Neural progenitor cell (in vitro differentiated cells): ENCODE measurements around the gene MKNK1. TPM values are rescaled to one million over a fixed set of nuclear protein-coding genes. Genes with fewer than 3 reads are reported as not detected.

Experiments
- DNase-seq: peaks from one replicate; pipeline ENCODE4 v3.0.0-alpha.2; 2016; ENCODE audit warnings: low spot score
- H2AFZ ChIP-seq: fragments of 200-600 bp; sonication (generic); replicated peaks from 2 replicates; pipeline ENCODE4 v1.6.1; 2016; ENCODE audit warnings: antibody characterized with exemption
- H3F3A ChIP-seq: fragments of 200-600 bp; sonication (generic); 2 replicates; pipeline ENCODE4 v1.6.1; 2016; ENCODE audit warnings: antibody characterized with exemption, low read depth
- H3K27ac ChIP-seq: fragments of 200-600 bp; sonication (generic); 2 replicates; pipeline ENCODE4 v1.5.1; 2016; ENCODE audit warnings: mild to moderate bottlenecking
- H3K27me3 ChIP-seq: fragments of 200-600 bp; sonication (generic); 2 replicates; pipeline ENCODE4 v1.6.1; 2016; ENCODE audit warnings: mild to moderate bottlenecking, moderate library complexity
- H3K36me3 ChIP-seq: fragments of 200-600 bp; sonication (generic); 2 replicates; pipeline ENCODE4 v1.5.1; 2016
- H3K4me1 ChIP-seq: fragments of 200-600 bp; sonication (generic); 2 replicates; pipeline ENCODE4 v1.6.1; 2016; ENCODE audit warnings: mixed run types
- H3K4me2 ChIP-seq: fragments of 200-600 bp; sonication (generic); 2 replicates; pipeline ENCODE4 v1.6.1; 2016
- H3K4me3 ChIP-seq: fragments of 200-600 bp; sonication (generic); 2 replicates; pipeline ENCODE4 v1.5.1; 2016
- H3K79me2 ChIP-seq: fragments of 200-600 bp; sonication (generic); 2 replicates; pipeline ENCODE4 v1.6.1; 2016; ENCODE audit warnings: low read depth
- H3K9ac ChIP-seq: fragments of 200-600 bp; sonication (generic); 2 replicates; pipeline ENCODE4 v1.6.1; 2016
- H3K9me3 ChIP-seq: fragments of 200-600 bp; sonication (generic); 2 replicates; pipeline ENCODE4 v1.5.1; 2016; ENCODE audit warnings: low read depth
- H4K20me1 ChIP-seq: fragments of 200-600 bp; sonication (generic); 2 replicates; pipeline ENCODE4 v1.6.1; 2016; ENCODE audit warnings: low read depth
- H3K27ac Mint-ChIP-seq: 3 replicates; pipeline ENCODE4 v1.8.0; 2021; ENCODE audit warnings: mixed read lengths
- H3K27me3 Mint-ChIP-seq: 2 replicates; pipeline ENCODE4 v1.8.0; 2022; ENCODE audit warnings: low read depth, mild to moderate bottlenecking, inconsistent platforms, moderate library complexity, mixed read lengths; ENCODE audit not compliant: insufficient read depth
- H3K36me3 Mint-ChIP-seq: 3 replicates; pipeline ENCODE4 v1.8.0; 2021; ENCODE audit warnings: mixed read lengths
- H3K4me1 Mint-ChIP-seq: 3 replicates; pipeline ENCODE4 v1.8.0; 2021; ENCODE audit warnings: mixed read lengths
- H3K4me3 Mint-ChIP-seq: 3 replicates; pipeline ENCODE4 v1.8.0; 2021; ENCODE audit warnings: mild to moderate bottlenecking, moderate library complexity, mixed read lengths
- H3K9me3 Mint-ChIP-seq: 3 replicates; pipeline ENCODE4 v1.8.0; 2020; ENCODE audit warnings: mixed read lengths
- EZH2 ChIP-seq: fragments of 200-600 bp; sonication (generic); IDR thresholded peaks from 2 replicates; pipeline ENCODE4 v1.6.1; 2017; ENCODE audit warnings: antibody characterized with exemption, mild to moderate bottlenecking, moderate library complexity
- EZH2phosphoT487 ChIP-seq: fragments of 200-600 bp; sonication (generic); IDR thresholded peaks from 2 replicates; pipeline ENCODE4 v1.6.1; 2017; ENCODE audit warnings: antibody characterized with exemption
- total RNA-seq: library from RNA; depleted of rRNA; stranded (reverse); fragments of >200 nt; gene quantifications from 2 replicates; pipeline ENCODE4 v1.2.3, GENCODE V29; 2015; ENCODE audit warnings: low replicate concordance
- TF ChIP-seq, protein P1 (sequence below): fragments of 200-600 bp; sonication (generic); IDR thresholded peaks from 2 replicates; pipeline ENCODE4 v1.5.1; 2017; ENCODE audit warnings: antibody characterized with exemption, mild to moderate bottlenecking

MKNK1 gene
- total RNA-seq, 1 donor from 2014 or later, result 10.5 TPM

GRCh38 chr1:46513536-46513935 is 90.5 kb downstream of the MKNK1 start:
- Mint-ChIP-seq H3K36me3 (no peaks in the 10 kb centered on the region), H3K4me1 (peaks cover 28% of the 10 kb centered on the region), H3K27me3 (peaks cover 28% of the 10 kb centered on the region), H3K9me3 (no peaks in the 10 kb centered on the region), H3K27ac (no peak overlapping the region), H3K4me3 (no peak overlapping the region)
- Histone ChIP-seq H3K9me3 (no peaks in the 10 kb centered on the region), H3K27ac (no peak overlapping the region), H3K27me3 (peaks cover 74% of the 10 kb centered on the region), H3K79me2 (no peaks in the 10 kb centered on the region), H3K9ac (no peak overlapping the region), H3K4me2 (no peak overlapping the region), H3K36me3 (no peaks in the 10 kb centered on the region), H4K20me1 (peaks cover 43% of the 10 kb centered on the region), H3K4me3 (no peak overlapping the region), H2AFZ (no peak overlapping the region), H3K4me1 (peaks cover 22% of the 10 kb centered on the region), H3F3A (peaks cover 21% of the 10 kb centered on the region)
- TF ChIP-seq, protein P1, sequence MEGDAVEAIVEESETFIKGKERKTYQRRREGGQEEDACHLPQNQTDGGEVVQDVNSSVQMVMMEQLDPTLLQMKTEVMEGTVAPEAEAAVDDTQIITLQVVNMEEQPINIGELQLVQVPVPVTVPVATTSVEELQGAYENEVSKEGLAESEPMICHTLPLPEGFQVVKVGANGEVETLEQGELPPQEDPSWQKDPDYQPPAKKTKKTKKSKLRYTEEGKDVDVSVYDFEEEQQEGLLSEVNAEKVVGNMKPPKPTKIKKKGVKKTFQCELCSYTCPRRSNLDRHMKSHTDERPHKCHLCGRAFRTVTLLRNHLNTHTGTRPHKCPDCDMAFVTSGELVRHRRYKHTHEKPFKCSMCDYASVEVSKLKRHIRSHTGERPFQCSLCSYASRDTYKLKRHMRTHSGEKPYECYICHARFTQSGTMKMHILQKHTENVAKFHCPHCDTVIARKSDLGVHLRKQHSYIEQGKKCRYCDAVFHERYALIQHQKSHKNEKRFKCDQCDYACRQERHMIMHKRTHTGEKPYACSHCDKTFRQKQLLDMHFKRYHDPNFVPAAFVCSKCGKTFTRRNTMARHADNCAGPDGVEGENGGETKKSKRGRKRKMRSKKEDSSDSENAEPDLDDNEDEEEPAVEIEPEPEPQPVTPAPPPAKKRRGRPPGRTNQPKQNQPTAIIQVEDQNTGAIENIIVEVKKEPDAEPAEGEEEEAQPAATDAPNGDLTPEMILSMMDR, result no peak
- TF ChIP-seq EZH2phosphoT487, result no peak
- no peak for TF ChIP-seq EZH2
- DNase-seq, result no peak

DNA sequence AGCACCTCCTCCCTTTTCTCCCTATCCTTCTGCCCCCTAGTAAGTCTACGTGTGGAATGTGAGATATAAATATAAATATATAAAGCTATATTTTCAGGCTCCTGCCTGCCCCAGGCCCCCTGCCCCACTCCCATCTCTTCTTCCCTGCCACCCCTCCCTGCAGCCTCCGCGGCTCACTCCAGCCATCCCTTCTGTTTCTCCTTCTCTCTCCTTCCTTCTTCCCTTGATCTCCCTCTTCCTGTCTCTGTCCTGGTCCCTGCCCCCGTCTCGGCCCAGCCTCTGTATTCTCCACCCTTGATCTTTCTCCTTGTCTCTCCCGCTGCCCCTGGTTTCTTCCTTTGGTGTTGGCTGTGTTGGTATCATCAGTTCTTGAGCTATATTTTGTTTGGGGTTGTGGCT is 91.3 kb downstream of the MKNK1 start:
- Histone ChIP-seq H3K36me3 (no peaks in the 10 kb centered on the region), H2AFZ (no peak overlapping the region), H3K4me3 (no peak overlapping the region), H3F3A (peaks cover 20% of the 10 kb centered on the region), H3K4me1 (peaks cover 18% of the 10 kb centered on the region), H3K79me2 (no peaks in the 10 kb centered on the region), H3K9me3 (no peaks in the 10 kb centered on the region), H3K27ac (no peak overlapping the region), H3K27me3 (peaks cover 67% of the 10 kb centered on the region), H4K20me1 (peaks cover 36% of the 10 kb centered on the region), H3K9ac (no peak overlapping the region), H3K4me2 (no peak overlapping the region)
- H3K36me3 Mint-ChIP-seq, result no peaks in the 10 kb centered on the region
- H3K27ac Mint-ChIP-seq, result no peak overlapping the region
- no peak overlapping the region for H3K4me3 Mint-ChIP-seq
- peaks cover 25% of the 10 kb centered on the region for H3K4me1 Mint-ChIP-seq
- DNase-seq, result no peak
- H3K9me3 Mint-ChIP-seq, result no peaks in the 10 kb centered on the region
- TF ChIP-seq EZH2phosphoT487 (no peak), EZH2 (no peak)
- TF ChIP-seq, protein P1, result no peak
- H3K27me3 Mint-ChIP-seq, result peaks cover 23% of the 10 kb centered on the region

- H3K27ac Mint-ChIP-seq, result peak overlapping the region; percentile 76
- H3K9me3 ChIP-seq, result no peaks in the 10 kb centered on the region
- H3K36me3 Mint-ChIP-seq, result no peaks in the 10 kb centered on the region
- no peaks in the 10 kb centered on the region for H3K79me2 ChIP-seq
- H3F3A ChIP-seq, result peaks cover 15% of the 10 kb centered on the region
- no peak overlapping the region for H3K27ac ChIP-seq
- H3K4me3 ChIP-seq, result no peak overlapping the region
- H3K4me3 Mint-ChIP-seq, result no peak overlapping the region
- no peaks in the 10 kb centered on the region for H3K36me3 ChIP-seq
- H4K20me1 ChIP-seq, result peaks cover 31% of the 10 kb centered on the region
- H3K9me3 Mint-ChIP-seq, result no peaks in the 10 kb centered on the region
- H3K4me1 ChIP-seq, result peaks cover 13% of the 10 kb centered on the region
- H3K4me2 ChIP-seq, result no peak overlapping the region
- peaks cover 18% of the 10 kb centered on the region for H3K27me3 Mint-ChIP-seq
- TF ChIP-seq EZH2phosphoT487, result no peak
- TF ChIP-seq, protein P1, result no peak
- no peak for TF ChIP-seq EZH2
- peaks cover 23% of the 10 kb centered on the region for H3K4me1 Mint-ChIP-seq
- H2AFZ ChIP-seq, result no peak overlapping the region
- H3K27me3 ChIP-seq, result peaks cover 61% of the 10 kb centered on the region
- no peak for DNase-seq
- H3K9ac ChIP-seq, result no peak overlapping the region
These were observed 91.8 kb downstream of the MKNK1 start for GRCh38 chr1:46512135-46512791.
